Neutrophil (primary cell): ENCODE data around the gene OR51F2.
"Not testable (repeated sequence)": the region's sequence is repeated elsewhere in the genome, so short reads cannot be mapped to it uniquely, and the experiment has no call there.

Source experiments
- H3K27ac ChIP-seq: fragments of 200-600 bp; sonication (generic); 2 replicates; pipeline ENCODE4 v1.5.1; 2016; ENCODE audit warnings: mild to moderate bottlenecking, moderate library complexity
- H3K27me3 ChIP-seq: fragments of 200-600 bp; sonication (generic); 2 replicates; pipeline ENCODE4 v1.6.0; 2016; ENCODE audit warnings: mild to moderate bottlenecking
- H3K36me3 ChIP-seq: fragments of 200-600 bp; sonication (generic); 2 replicates; pipeline ENCODE4 v1.5.1; 2017
- H3K4me1 ChIP-seq, 2 experiments: fragments of 200-600 bp in 1 of 2; sonication (generic) in 1 of 2; 1 replicate in 1 of 2; 2 replicates in 1 of 2; pipeline versions ENCODE4 v1.5.1 to v1.6.1; 2013 to 2016; ENCODE audit warnings: low read depth in 1 of 2, low read length in 1 of 2, mild to moderate bottlenecking in 1 of 2, moderate library complexity in 1 of 2; ENCODE audit not compliant: control insufficient read depth in 1 of 2, insufficient read depth in 1 of 2
- H3K4me3 ChIP-seq, 2 experiments: fragments of 200-600 bp in 1 of 2; sonication (generic) in 1 of 2; 1 replicate in 1 of 2; 2 replicates in 1 of 2; pipeline ENCODE4 v1.5.1; 2013 to 2016; ENCODE audit warnings: low read depth in 1 of 2, low read length in 1 of 2, mild to moderate bottlenecking in 1 of 2, moderate library complexity in 1 of 2
- H3K9me3 ChIP-seq: fragments of 200-600 bp; sonication (generic); 2 replicates; pipeline ENCODE4 v1.5.1; 2016
- CTCF ChIP-seq: fragments of 200-600 bp; sonication (generic); IDR thresholded peaks from 2 replicates; pipeline ENCODE4 v1.5.1; 2016; ENCODE audit warnings: antibody characterized with exemption

Gene OR51F2

GRCh38 chr11:4839851-4840549 lies 18.9 kb downstream of the OR51F2 start:
- Histone ChIP-seq H3K4me3 (no peak overlapping the region), H3K27me3 (no peaks in the 10 kb centered on the region), H3K36me3 (no peaks in the 10 kb centered on the region), H3K9me3 (no peaks in the 10 kb centered on the region), H3K27ac (no peak overlapping the region), H3K4me1 (no peaks in the 10 kb centered on the region)
- no peak for TF ChIP-seq CTCF

GRCh38 chr11:4848908-4849532 lies 27.9 kb downstream of the OR51F2 start, which contains the start of gene OR51S1:
OR51S1 (minus strand) TSS chr11:4849208; CDS start chr11:4849208, 0 bp downstream.
- no peak within 1 kb of the TSS for H3K27ac ChIP-seq
- H3K36me3 ChIP-seq, result no peaks in the 10 kb centered on the region
- H3K4me1 ChIP-seq, result no peaks in the 10 kb centered on the region
- TF ChIP-seq CTCF, result no peak
- H3K27me3 ChIP-seq, result no peaks in the 10 kb centered on the region
- no peak within 1 kb of the TSS for H3K4me3 ChIP-seq
- no peaks in the 10 kb centered on the region for H3K9me3 ChIP-seq

GRCh38 chr11:4851033-4851432 lies 29.9 kb downstream of the OR51F2 start:
- H3K9me3 ChIP-seq, result no peaks in the 10 kb centered on the region
- TF ChIP-seq CTCF, result no peak
- H3K4me3 ChIP-seq, result no peak overlapping the region
- H3K27ac ChIP-seq, result no peak overlapping the region
- H3K4me1 ChIP-seq, result no peaks in the 10 kb centered on the region
- no peaks in the 10 kb centered on the region for H3K36me3 ChIP-seq
- H3K27me3 ChIP-seq, result no peaks in the 10 kb centered on the region

- H3K4me1 ChIP-seq, H3K27ac ChIP-seq, H3K27me3 ChIP-seq, H3K36me3 ChIP-seq, H3K9me3 ChIP-seq, H3K4me3 ChIP-seq: not testable (repeated sequence)
Observed at GRCh38 chr11:4854286-4854685, 33.2 kb downstream of the OR51F2 start.

- no peaks in the 10 kb centered on the region for H3K36me3 ChIP-seq
- no peaks in the 10 kb centered on the region for H3K9me3 ChIP-seq
- H3K4me1 ChIP-seq, result no peaks in the 10 kb centered on the region
- H3K4me3 ChIP-seq, result no peak overlapping the region
- no peak for TF ChIP-seq CTCF
- no peaks in the 10 kb centered on the region for H3K27me3 ChIP-seq
- H3K27ac ChIP-seq, result no peak overlapping the region
Observed at GRCh38 chr11:4862447-4863236, 41.5 kb downstream of the OR51F2 start.

GRCh38 chr11:4863876-4864275 lies 42.8 kb downstream of the OR51F2 start:
- no peaks in the 10 kb centered on the region for H3K9me3 ChIP-seq

More at GRCh38 chr11:4863876-4864275, 42.8 kb downstream of the OR51F2 start:
- no peaks in the 10 kb centered on the region for H3K4me1 ChIP-seq
- TF ChIP-seq CTCF, result no peak
- no peak overlapping the region for H3K4me3 ChIP-seq
- no peak overlapping the region for H3K27ac ChIP-seq
- no peaks in the 10 kb centered on the region for H3K27me3 ChIP-seq
- H3K36me3 ChIP-seq, result no peaks in the 10 kb centered on the region
